Esophagus squamous epithelium (tissue), 4 donors: ENCODE data around the gene ATP13A4.

Experiments used
- POLR2A ChIP-seq, 4 donors: fragments of 450-650 bp; IDR thresholded peaks; one replicate each; pipeline ENCODE4 v1.6.1; 2017; ENCODE audit warnings: antibody characterized with exemption in 4 of 4, mild to moderate bottlenecking in 4 of 4, moderate library complexity in 3 of 4
- TF ChIP-seq, protein P1 (sequence below), 6 experiments: fragments of 450-650 bp in 4 of 6; fragments of 200-600 bp in 2 of 6; sonication (generic) in 2 of 6; IDR thresholded peaks; one replicate each; pipeline ENCODE4 v1.5.1; 2016 to 2019; ENCODE audit warnings: antibody characterized with exemption in 6 of 6, mild to moderate bottlenecking in 4 of 6, moderate library complexity in 4 of 6

DNA sequence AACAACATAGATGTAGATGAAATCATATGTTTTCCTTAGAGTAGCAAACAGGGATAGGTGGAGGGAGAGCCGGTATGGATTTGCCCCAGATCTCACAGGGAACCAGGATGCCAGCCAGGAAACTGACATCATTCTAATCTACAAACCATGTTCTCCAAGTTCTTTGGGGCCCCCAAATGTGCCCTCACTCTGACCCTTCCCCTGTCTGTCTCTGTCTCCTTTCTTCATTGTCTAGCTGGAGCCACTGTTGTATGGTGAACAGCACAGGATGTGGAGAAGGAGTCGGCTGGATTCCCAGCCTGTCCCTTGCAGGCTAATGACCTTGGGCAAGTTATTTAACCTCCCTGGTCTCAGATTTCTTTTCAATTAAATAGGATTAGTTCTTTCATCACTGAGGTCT, 177.1 kb downstream of the ATP13A4 start:
- TF ChIP-seq, protein P1, sequence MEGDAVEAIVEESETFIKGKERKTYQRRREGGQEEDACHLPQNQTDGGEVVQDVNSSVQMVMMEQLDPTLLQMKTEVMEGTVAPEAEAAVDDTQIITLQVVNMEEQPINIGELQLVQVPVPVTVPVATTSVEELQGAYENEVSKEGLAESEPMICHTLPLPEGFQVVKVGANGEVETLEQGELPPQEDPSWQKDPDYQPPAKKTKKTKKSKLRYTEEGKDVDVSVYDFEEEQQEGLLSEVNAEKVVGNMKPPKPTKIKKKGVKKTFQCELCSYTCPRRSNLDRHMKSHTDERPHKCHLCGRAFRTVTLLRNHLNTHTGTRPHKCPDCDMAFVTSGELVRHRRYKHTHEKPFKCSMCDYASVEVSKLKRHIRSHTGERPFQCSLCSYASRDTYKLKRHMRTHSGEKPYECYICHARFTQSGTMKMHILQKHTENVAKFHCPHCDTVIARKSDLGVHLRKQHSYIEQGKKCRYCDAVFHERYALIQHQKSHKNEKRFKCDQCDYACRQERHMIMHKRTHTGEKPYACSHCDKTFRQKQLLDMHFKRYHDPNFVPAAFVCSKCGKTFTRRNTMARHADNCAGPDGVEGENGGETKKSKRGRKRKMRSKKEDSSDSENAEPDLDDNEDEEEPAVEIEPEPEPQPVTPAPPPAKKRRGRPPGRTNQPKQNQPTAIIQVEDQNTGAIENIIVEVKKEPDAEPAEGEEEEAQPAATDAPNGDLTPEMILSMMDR (IDR thresholded peaks at IDR 0.05) = no peak
- no peak for TF ChIP-seq POLR2A (IDR thresholded peaks at IDR 0.05)
